Activated naive CD4-positive, alpha-beta T cell treated with anti-CD3 and anti-CD28 coated beads for 36 hours (primary cell): Measurements from ENCODE around the gene EPHA7. TPM values are rescaled to one million over a fixed set of nuclear protein-coding genes. Genes with fewer than 3 reads are reported as not detected.

Source experiments
- CTCF ChIA-PET: fragments of 350-600 bp; sonication (Branson Sonifier 250); formaldehyde crosslinking; loops from one replicate; lab custom pipeline; 2021; ENCODE audit warnings: antibody characterized with exemption; lab: Charles Lee
- DNase-seq: peaks from one replicate; pipeline ENCODE4 v3.0.0-alpha.2; 2020
- H3K27ac Mint-ChIP-seq: one replicate; pipeline ENCODE4 v1.8.0; 2021; ENCODE audit warnings: mild to moderate bottlenecking, mixed read lengths
- H3K27me3 Mint-ChIP-seq: one replicate; pipeline ENCODE4 v1.8.0; 2021; ENCODE audit warnings: low read depth, mixed read lengths
- H3K36me3 Mint-ChIP-seq: one replicate; pipeline ENCODE4 v1.8.0; 2021; ENCODE audit warnings: low read depth, mixed read lengths
- H3K4me1 Mint-ChIP-seq: one replicate; pipeline ENCODE4 v1.8.0; 2021; ENCODE audit warnings: low read depth, mixed read lengths
- H3K4me3 Mint-ChIP-seq: one replicate; pipeline ENCODE4 v1.8.0; 2021; ENCODE audit warnings: mild to moderate bottlenecking, moderate library complexity, mixed read lengths
- H3K9me3 Mint-ChIP-seq: one replicate; pipeline ENCODE4 v1.8.0; 2021; ENCODE audit warnings: mixed read lengths
- intact Hi-C: fragments of 100-400 bp; cut with micrococcal nuclease; formaldehyde crosslinking; loops from one replicate; pipeline ENCODE4 v1.15.1; 2023
- total RNA-seq, 2 experiments: library from RNA; stranded (reverse); gene quantifications; one replicate each; pipeline ENCODE4 v1.2.3, GENCODE V29; 2021

EPHA7 gene
- total RNA-seq, 2 experiments from 2014 or later: not detected

- intact Hi-C loops: no loop called here
- H3K4me1 Mint-ChIP-seq: no peaks in the 10 kb centered on the region
- H3K4me3 Mint-ChIP-seq: no peak overlapping the region
- H3K36me3 Mint-ChIP-seq: no peaks in the 10 kb centered on the region
- H3K9me3 Mint-ChIP-seq: no peaks in the 10 kb centered on the region
- no peak overlapping the region for H3K27ac Mint-ChIP-seq
- no peak for DNase-seq
- CTCF ChIA-PET: no interaction called here
- no peaks in the 10 kb centered on the region for H3K27me3 Mint-ChIP-seq
Measured at GRCh38 chr6:93341900-93342613, 77.3 kb downstream of the EPHA7 start.

DNA sequence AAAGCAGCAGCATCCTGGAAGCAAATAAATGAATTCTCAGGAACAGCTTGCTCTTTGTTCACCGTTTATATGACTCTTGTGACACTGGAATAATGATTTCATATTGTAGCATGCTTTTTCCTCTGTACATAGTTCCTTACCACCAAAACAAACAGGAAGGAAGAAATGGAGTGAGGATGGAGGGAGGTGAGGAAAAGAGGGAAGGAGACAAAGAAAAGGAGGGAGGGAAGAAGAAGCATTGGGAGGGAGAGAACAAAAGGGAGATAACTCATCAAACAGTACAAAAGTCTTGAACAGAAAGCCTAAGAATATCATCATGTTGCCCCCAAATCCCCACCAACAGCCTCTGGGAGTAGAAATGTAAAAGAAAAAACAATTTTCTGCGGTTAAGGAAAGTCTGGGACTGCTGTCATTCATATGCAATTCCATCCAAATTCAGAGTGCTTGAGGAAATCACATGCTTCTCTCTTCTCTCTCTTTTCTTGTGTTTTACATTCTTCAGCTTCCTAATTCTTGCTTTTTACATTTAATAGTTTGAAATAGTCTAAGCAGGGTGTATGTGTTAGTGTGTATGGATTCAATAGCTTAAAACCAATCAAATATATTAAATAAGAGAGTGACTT, 81.5 kb downstream of the EPHA7 start:
- Mint-ChIP-seq H3K36me3 (no peaks in the 10 kb centered on the region), H3K9me3 (peaks cover 4% of the 10 kb centered on the region), H3K27ac (no peak overlapping the region), H3K4me1 (no peaks in the 10 kb centered on the region), H3K27me3 (no peaks in the 10 kb centered on the region), H3K4me3 (no peak overlapping the region)
- intact Hi-C loops: no loop called here
- no peak for DNase-seq
- CTCF ChIA-PET: no interaction called here

DNA sequence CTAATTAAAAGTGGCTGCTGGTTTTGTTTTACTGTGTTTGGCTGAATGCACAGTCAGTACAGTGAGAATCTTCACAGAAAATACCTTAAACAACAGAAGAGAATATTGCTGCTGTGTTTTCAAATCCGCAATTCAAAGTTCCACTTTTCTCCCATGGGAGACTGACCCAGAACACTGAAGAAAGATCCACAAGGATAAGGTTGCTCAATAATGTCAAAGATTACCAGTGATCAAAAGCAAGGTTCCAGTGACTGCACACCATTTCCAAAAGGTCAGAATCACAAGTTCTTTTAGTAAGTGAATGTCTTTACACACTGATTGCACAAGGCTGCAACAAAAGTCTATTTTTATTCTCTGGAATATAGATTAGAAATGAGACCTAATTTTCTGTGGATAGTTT, 82.3 kb downstream of the EPHA7 start:
- Mint-ChIP-seq H3K4me1 (no peaks in the 10 kb centered on the region), H3K36me3 (no peaks in the 10 kb centered on the region), H3K4me3 (no peak overlapping the region), H3K27me3 (no peaks in the 10 kb centered on the region), H3K27ac (no peak overlapping the region), H3K9me3 (peaks cover 4% of the 10 kb centered on the region)
- DNase-seq: no peak
- intact Hi-C loops: no loop called here
- CTCF ChIA-PET: no interaction called here

- Mint-ChIP-seq H3K27me3 (no peaks in the 10 kb centered on the region), H3K4me1 (no peaks in the 10 kb centered on the region), H3K4me3 (no peak overlapping the region), H3K9me3 (peaks cover 4% of the 10 kb centered on the region), H3K36me3 (no peaks in the 10 kb centered on the region), H3K27ac (no peak overlapping the region)
- DNase-seq: no peak
- CTCF ChIA-PET: no interaction called here
- intact Hi-C loops: no loop called here
Measured at GRCh38 chr6:93329301-93330000, 89.9 kb downstream of the EPHA7 start.

DNA sequence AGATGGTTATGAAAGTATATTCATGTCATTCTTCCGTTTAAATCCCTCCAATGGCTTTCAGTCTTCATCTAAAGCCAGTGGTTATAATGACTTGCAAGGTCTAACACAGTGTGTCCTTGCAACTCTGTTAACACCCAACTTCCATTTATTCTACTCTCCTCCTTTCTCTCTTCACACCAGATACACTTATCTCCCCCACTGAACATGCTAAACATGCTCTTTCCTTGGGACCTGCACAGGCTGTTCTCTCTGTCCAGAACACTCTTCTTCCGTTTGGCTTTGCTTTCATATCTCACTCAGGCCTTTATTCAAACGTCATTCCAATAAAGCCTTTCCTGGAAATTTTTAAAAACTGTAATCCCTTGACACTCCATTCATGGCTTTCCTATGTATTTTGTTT, 91.5 kb downstream of the EPHA7 start:
- CTCF ChIA-PET: interaction anchor here (0.6 kb wide), 1 partner anchor 237 kb away, joined by 3 read pairs; no protein-coding TSS in a partner anchor
- intact Hi-C loops: no loop called here
- DNase-seq: no peak
- no peaks in the 10 kb centered on the region for H3K4me1 Mint-ChIP-seq
- H3K27me3 Mint-ChIP-seq: no peaks in the 10 kb centered on the region
- no peak overlapping the region for H3K4me3 Mint-ChIP-seq
- H3K27ac Mint-ChIP-seq: no peak overlapping the region
- H3K36me3 Mint-ChIP-seq: no peaks in the 10 kb centered on the region
- H3K9me3 Mint-ChIP-seq: peaks cover under 1% of the 10 kb centered on the region

DNA sequence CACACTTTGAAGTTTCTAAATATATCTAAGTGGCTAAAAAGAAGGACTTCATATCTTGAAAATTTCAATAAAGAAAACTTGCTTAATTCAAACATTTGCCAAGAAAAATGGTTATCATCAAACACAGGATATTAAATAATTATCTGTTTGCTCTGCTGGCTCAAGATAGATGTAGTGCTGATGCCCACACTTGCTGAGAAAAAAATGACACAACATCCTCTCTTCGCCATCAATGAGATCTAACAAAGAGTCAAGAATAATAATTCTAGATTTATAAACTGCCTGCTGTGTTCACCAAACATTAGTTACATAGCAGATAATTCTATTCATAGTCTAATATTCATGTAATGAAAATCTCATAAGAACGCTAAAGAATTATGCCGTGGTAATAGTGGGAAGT, 93.6 kb downstream of the EPHA7 start:
- Mint-ChIP-seq H3K36me3 (no peaks in the 10 kb centered on the region), H3K27me3 (no peaks in the 10 kb centered on the region), H3K4me3 (no peak overlapping the region), H3K4me1 (no peaks in the 10 kb centered on the region), H3K27ac (no peak overlapping the region), H3K9me3 (no peaks in the 10 kb centered on the region)
- CTCF ChIA-PET: no interaction called here
- no peak for DNase-seq
- intact Hi-C loops: no loop called here

GRCh38 chr6:93323630-93324029, 95.7 kb downstream of the EPHA7 start:
- Mint-ChIP-seq H3K36me3 (no peaks in the 10 kb centered on the region), H3K27ac (no peak overlapping the region), H3K4me3 (no peak overlapping the region), H3K4me1 (no peaks in the 10 kb centered on the region), H3K27me3 (no peaks in the 10 kb centered on the region), H3K9me3 (no peaks in the 10 kb centered on the region)
- intact Hi-C loops: no loop called here
- DNase-seq: no peak
- CTCF ChIA-PET: no interaction called here

GRCh38 chr6:93322651-93323050, 96.7 kb downstream of the EPHA7 start:
- H3K4me3 Mint-ChIP-seq: no peak overlapping the region

DNA sequence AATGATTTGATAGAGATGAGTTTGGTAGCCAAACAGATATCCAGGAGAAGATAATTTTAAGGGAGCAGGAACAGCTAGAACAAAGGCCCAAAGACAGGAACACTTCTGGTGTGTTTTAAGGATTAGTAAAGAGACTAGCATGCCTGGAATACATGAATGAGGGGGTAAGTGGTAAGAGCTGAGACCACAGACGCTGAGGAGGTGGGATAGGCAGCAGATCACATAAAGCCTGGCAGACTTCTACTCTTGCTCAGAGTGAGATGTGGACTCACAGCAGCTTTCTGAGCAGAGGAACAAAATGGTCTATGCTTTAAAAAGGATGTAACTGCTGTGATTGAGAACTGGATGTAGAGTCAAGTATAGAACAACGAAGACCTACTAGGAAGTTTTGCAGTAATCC, 100.1 kb downstream of the EPHA7 start:
- Mint-ChIP-seq H3K36me3 (no peaks in the 10 kb centered on the region), H3K9me3 (peaks cover 1% of the 10 kb centered on the region), H3K4me1 (no peaks in the 10 kb centered on the region), H3K27me3 (no peaks in the 10 kb centered on the region), H3K27ac (no peak overlapping the region), H3K4me3 (no peak overlapping the region)
- no peak for DNase-seq
- CTCF ChIA-PET: no interaction called here
- intact Hi-C loops: no loop called here

More at GRCh38 chr6:93322651-93323050, 96.7 kb downstream of the EPHA7 start:
- Mint-ChIP-seq H3K36me3 (no peaks in the 10 kb centered on the region), H3K4me1 (no peaks in the 10 kb centered on the region), H3K27ac (no peak overlapping the region), H3K9me3 (no peaks in the 10 kb centered on the region), H3K27me3 (no peaks in the 10 kb centered on the region)
- intact Hi-C loops: no loop called here
- DNase-seq: no peak
- CTCF ChIA-PET: no interaction called here

DNA sequence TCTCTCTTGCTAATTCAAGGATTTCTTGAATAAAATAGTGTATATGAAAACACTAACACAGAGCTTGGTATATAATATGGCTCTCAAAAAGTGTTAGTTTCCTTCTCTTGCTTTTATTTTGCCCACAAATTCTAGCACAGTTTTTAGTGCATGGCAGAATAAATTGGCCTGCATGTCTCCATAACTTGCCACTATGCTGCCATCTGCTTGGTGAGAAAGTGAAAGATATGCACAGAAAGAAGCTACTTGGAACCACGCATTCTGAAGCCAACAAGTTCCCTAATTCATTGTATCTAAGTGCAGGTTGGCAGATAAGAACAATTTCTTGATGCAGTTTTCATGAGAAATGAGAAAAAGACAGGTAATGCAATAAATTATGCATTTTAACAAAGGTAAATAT, 101.2 kb downstream of the EPHA7 start:
- DNase-seq: no peak
- Mint-ChIP-seq H3K27ac (no peak overlapping the region), H3K4me3 (no peak overlapping the region), H3K27me3 (no peaks in the 10 kb centered on the region), H3K36me3 (no peaks in the 10 kb centered on the region), H3K4me1 (no peaks in the 10 kb centered on the region), H3K9me3 (peaks cover 1% of the 10 kb centered on the region)
- intact Hi-C loops: no loop called here
- CTCF ChIA-PET: no interaction called here

DNA sequence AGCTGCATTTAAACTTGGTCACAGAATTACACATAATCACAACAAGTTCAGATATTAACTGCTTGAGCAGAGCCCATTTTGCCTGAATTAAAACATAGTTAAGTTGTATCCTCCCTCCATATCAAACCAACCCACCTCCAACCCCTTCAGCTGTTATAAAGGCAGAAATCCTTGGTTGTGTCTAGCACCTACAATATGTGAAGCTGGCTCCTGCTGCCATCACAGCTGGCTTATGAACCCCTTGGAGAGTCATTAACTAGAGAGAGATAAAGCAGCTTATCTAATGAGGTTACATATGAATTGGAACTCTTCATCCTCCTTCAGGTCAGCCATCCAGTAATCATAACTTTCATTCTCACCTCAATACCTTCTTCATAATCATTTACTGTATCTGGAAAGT, 101.8 kb downstream of the EPHA7 start:
- DNase-seq: no peak
- H3K36me3 Mint-ChIP-seq: no peaks in the 10 kb centered on the region
- no peak overlapping the region for H3K27ac Mint-ChIP-seq
- H3K4me1 Mint-ChIP-seq: no peaks in the 10 kb centered on the region
- no peak overlapping the region for H3K4me3 Mint-ChIP-seq
- peaks cover 1% of the 10 kb centered on the region for H3K9me3 Mint-ChIP-seq
- CTCF ChIA-PET: no interaction called here
- no peaks in the 10 kb centered on the region for H3K27me3 Mint-ChIP-seq
- intact Hi-C loops: no loop called here

GRCh38 chr6:93307505-93308409, 111.6 kb downstream of the EPHA7 start:
- Mint-ChIP-seq H3K27ac (no peak overlapping the region), H3K4me1 (no peaks in the 10 kb centered on the region), H3K36me3 (no peaks in the 10 kb centered on the region), H3K4me3 (no peak overlapping the region), H3K27me3 (no peaks in the 10 kb centered on the region), H3K9me3 (no peaks in the 10 kb centered on the region)
- CTCF ChIA-PET: interaction anchor here (0.5 kb wide), 1 partner anchor 104 kb away, joined by 3 read pairs; no protein-coding TSS in a partner anchor
- DNase-seq: no peak
- intact Hi-C loops: no loop called here
